HCT116 (cell line): ENCODE results near the gene ERVH48-1. TPM values are rescaled to one million over a fixed set of nuclear protein-coding genes. Genes with fewer than 3 reads are reported as not detected.

Experiments
- ATAC-seq: fragments of 200-7000 bp; cut with Tn5 transposase; 2 replicates; pipeline ENCODE4 v1.9.1; 2020; ENCODE audit warnings: mild to moderate bottlenecking, moderate library complexity
- BruUV-seq: library from RNA; stranded (reverse); fragments of 400-500 nt; replicated peaks from 2 replicates; lab custom pipeline; 2021; lab: Mats Ljungman, UMichigan
- CTCF ChIA-PET: fragments of 300-600 bp; sonication (Branson Sonifier 250); formaldehyde crosslinking; loops from one replicate; lab custom pipeline; 2021; ENCODE audit warnings: antibody characterized with exemption; lab: Charles Lee
- POLR2A ChIA-PET: fragments of 300-600, 350-600 bp; sonication (Branson Sonifier 250); formaldehyde crosslinking; loops from one replicate; lab custom pipeline; 2021; ENCODE audit warnings: antibody characterized with exemption; lab: Charles Lee
- RAD21 ChIA-PET, 2 experiments: fragments of 300-600 bp; sonication (Branson Sonifier 250); formaldehyde crosslinking; loops; one replicate each; lab custom pipeline; 2023; ENCODE audit warnings: low total read pairs in 2 of 2; ENCODE audit not compliant: uncharacterized antibody in 2 of 2, unreplicated experiment in 2 of 2, low non-redundant PET in 1 of 2; lab: Charles Lee
- DNase-seq: peaks from one replicate; pipeline ENCODE4 v3.0.0-alpha.2; 2010; ENCODE audit warnings: low read depth, low spot score
- H2AFZ ChIP-seq: fragments of 200-600 bp; shearing (Covaris generic), sonication (generic); 2 replicates; pipeline ENCODE4 v1.6.1; 2017; ENCODE audit warnings: low read depth, mixed run types, mixed read lengths, antibody characterized with exemption, low read length; ENCODE audit not compliant: poor library complexity, severe bottlenecking
- H3K27ac ChIP-seq: 2 replicates; pipeline ENCODE4 v1.5.1; 2012; ENCODE audit warnings: low read depth, low read length
- H3K27me3 ChIP-seq: fragments of 200-600 bp; sonication (generic); 2 replicates; pipeline ENCODE4 v1.6.1; 2016; ENCODE audit warnings: mixed run types, low read length, mixed read lengths; ENCODE audit not compliant: insufficient read depth
- H3K36me3 ChIP-seq, 2 experiments: fragments of 200-500 bp in 1 of 2; fragments of 200-600 bp in 1 of 2; sonication (Bioruptor generic) in 1 of 2; sonication (generic) in 1 of 2; 2 replicates each; pipeline versions ENCODE4 v1.5.1 to v1.6.1; 2014 to 2016; ENCODE audit warnings: low read length in 2 of 2, inconsistent platforms in 1 of 2, mixed read lengths in 1 of 2, mixed run types in 1 of 2; ENCODE audit not compliant: insufficient read depth in 2 of 2, control insufficient read depth in 1 of 2
- H3K4me1 ChIP-seq, 2 experiments: fragments of 200-600 bp in 1 of 2; sonication (generic) in 1 of 2; 2 replicates each; pipeline versions ENCODE4 v1.5.1 to v1.6.1; 2012 to 2017; ENCODE audit warnings: low read length in 2 of 2, inconsistent platforms in 1 of 2, mild to moderate bottlenecking in 1 of 2, mixed read lengths in 1 of 2, mixed run types in 1 of 2, moderate library complexity in 1 of 2; ENCODE audit not compliant: insufficient read depth in 2 of 2, control insufficient read depth in 1 of 2
- H3K4me2 ChIP-seq: fragments of 200-600 bp; sonication (generic); 2 replicates; pipeline ENCODE4 v1.6.1; 2017; ENCODE audit warnings: mixed run types, low read length, mixed read lengths
- H3K4me3 ChIP-seq, 2 experiments: fragments of 200-600 bp in 1 of 2; sonication (generic) in 1 of 2; replicated peaks in 1 of 2; 2 replicates each; pipeline ENCODE4 v1.5.1; 2011 to 2016; ENCODE audit warnings: low read length in 2 of 2, control low read depth in 1 of 2, low read depth in 1 of 2, mild to moderate bottlenecking in 1 of 2, mixed read lengths in 1 of 2, mixed run types in 1 of 2
- H3K79me2 ChIP-seq: fragments of 200-600 bp; sonication (generic); 2 replicates; pipeline ENCODE4 v1.6.1; 2017; ENCODE audit warnings: mild to moderate bottlenecking, mixed run types, low read length, moderate library complexity, mixed read lengths; ENCODE audit not compliant: insufficient read depth
- H3K9ac ChIP-seq: fragments of 200-600 bp; sonication (generic); 2 replicates; pipeline ENCODE4 v1.6.1; 2016; ENCODE audit warnings: low read length, mixed read lengths
- H3K9me2 ChIP-seq: fragments of 200-600 bp; sonication (generic), shearing (Covaris generic); 2 replicates; pipeline ENCODE4 v1.6.1; 2017; ENCODE audit warnings: mixed run types, mild to moderate bottlenecking, moderate library complexity; ENCODE audit not compliant: insufficient read depth
- H3K9me3 ChIP-seq, 2 experiments: fragments of 200-500 bp in 1 of 2; fragments of 200-600 bp in 1 of 2; sonication (Bioruptor generic) in 1 of 2; sonication (generic) in 1 of 2; 2 replicates each; pipeline ENCODE4 v1.6.1; 2014 to 2017; ENCODE audit warnings: low read length in 2 of 2, mixed read lengths in 2 of 2, inconsistent platforms in 1 of 2, low read depth in 1 of 2, mild to moderate bottlenecking in 1 of 2, mixed run types in 1 of 2, moderate library complexity in 1 of 2; ENCODE audit not compliant: control insufficient read depth in 1 of 2, insufficient read depth in 1 of 2
- H4K20me1 ChIP-seq: fragments of 200-600 bp; sonication (generic), shearing (Covaris generic); 2 replicates; pipeline ENCODE4 v1.6.1; 2017; ENCODE audit warnings: mixed run types, mild to moderate bottlenecking, moderate library complexity; ENCODE audit not compliant: insufficient read depth
- CEBPB ChIP-seq: IDR thresholded peaks from 2 replicates; pipeline ENCODE4 v1.6.1; 2012; ENCODE audit warnings: low read depth
- CTCF ChIP-seq, 3 experiments: fragments of 200-600 bp in 1 of 3; sonication (generic) in 1 of 3; IDR thresholded peaks in 2 of 3; conservative IDR thresholded peaks in 1 of 3; 2 replicates each; pipeline ENCODE4 v1.5.1; 2012 to 2017; ENCODE audit warnings: low read depth in 2 of 3, low read length in 2 of 3, antibody characterized with exemption in 1 of 3, borderline replicate concordance in 1 of 3, control low read depth in 1 of 3, mild to moderate bottlenecking in 1 of 3, mixed read lengths in 1 of 3, mixed run types in 1 of 3, moderate library complexity in 1 of 3; ENCODE audit not compliant: insufficient read depth in 1 of 3
- ELF1 ChIP-seq: IDR thresholded peaks from 2 replicates; pipeline ENCODE4 v1.6.1; 2012; ENCODE audit warnings: low read depth, borderline replicate concordance
- REST ChIP-seq: IDR thresholded peaks from 2 replicates; pipeline ENCODE4 v1.6.1; 2012; ENCODE audit warnings: low read depth
- ZNF274 ChIP-seq: fragments of 200-500 bp; sonication (Bioruptor generic); IDR thresholded peaks from 2 replicates; pipeline ENCODE4 v1.6.1; 2014; ENCODE audit warnings: mild to moderate bottlenecking, low read depth, low read length, inconsistent platforms
- intact Hi-C: fragments of 100-400 bp; cut with micrococcal nuclease; formaldehyde crosslinking; loops from 2 replicates; pipeline ENCODE4 v1.10.0; 2022
- total RNA-seq: library from RNA; stranded (reverse); gene quantifications from one replicate; pipeline ENCODE4 v1.2.1, GENCODE V29; 2021; ENCODE audit not compliant: unreplicated experiment

The ERVH48-1 gene
- total RNA-seq, 1 experiment from 2014 or later: not detected

- ChIA-PET POLR2A (no interaction called here), CTCF (no interaction called here), RAD21 (no interaction called here)
- no peak for TF ChIP-seq ZNF274
- TF ChIP-seq CTCF (IDR thresholded peaks at IDR 0.05 in 2 of 3, conservative IDR thresholded peaks at IDR 0.05 in 1 of 3; ENCODE audit: borderline replicate concordance in 1 of 3, insufficient read depth in 1 of 3, low read depth in 2 of 3, low read length in 2 of 3): no peak
- no peak for TF ChIP-seq CEBPB
- TF ChIP-seq REST: no peak
- no peak for TF ChIP-seq ELF1
- Histone ChIP-seq H3K27me3 (no peaks in the 10 kb centered on the region), H2AFZ (no peak overlapping the region), H3K9me3 (no peaks in the 10 kb centered on the region), H4K20me1 (no peaks in the 10 kb centered on the region), H3K9ac (no peak overlapping the region), H3K9me2 (no peaks in the 10 kb centered on the region), H3K4me2 (no peak overlapping the region), H3K27ac (no peak overlapping the region), H3K4me3 (no peak overlapping the region), H3K79me2 (peaks cover 31% of the 10 kb centered on the region; the same call in 1 of the 2 replicates), H3K36me3 (peaks cover 26 to 43% of the 10 kb centered on the region in 2 experiments), H3K4me1 (no peaks in the 10 kb centered on the region)
- DNase-seq: no peak
- BruUV-seq: no TSS peak
- no peak for ATAC-seq
- intact Hi-C loops: no loop called here
Measured at GRCh38 chr21:42906233-42906632, 19.2 kb downstream of the ERVH48-1 start.
